Rectal smooth muscle tissue (tissue), 1 donor: ENCODE data around the gene TNIK.

ENCODE experiments used
- H3K27ac ChIP-seq: one replicate; pipeline ENCODE4 v1.7.0; 2013; ENCODE audit warnings: low read depth, low read length, inconsistent platforms
- H3K27me3 ChIP-seq: one replicate; pipeline ENCODE4 v1.7.0; 2013; ENCODE audit warnings: low read length; ENCODE audit not compliant: control insufficient read depth, insufficient read depth
- H3K36me3 ChIP-seq: one replicate; pipeline ENCODE4 v1.7.0; 2013; ENCODE audit warnings: low read length; ENCODE audit not compliant: control insufficient read depth, insufficient read depth
- H3K4me1 ChIP-seq: one replicate; pipeline ENCODE4 v1.7.0; 2013; ENCODE audit warnings: low read length; ENCODE audit not compliant: control insufficient read depth, insufficient read depth
- H3K4me3 ChIP-seq: one replicate; pipeline ENCODE4 v1.7.0; 2013; ENCODE audit warnings: low read length
- H3K9ac ChIP-seq: one replicate; pipeline ENCODE4 v1.7.0; 2013; ENCODE audit warnings: low read length

The TNIK gene

DNA sequence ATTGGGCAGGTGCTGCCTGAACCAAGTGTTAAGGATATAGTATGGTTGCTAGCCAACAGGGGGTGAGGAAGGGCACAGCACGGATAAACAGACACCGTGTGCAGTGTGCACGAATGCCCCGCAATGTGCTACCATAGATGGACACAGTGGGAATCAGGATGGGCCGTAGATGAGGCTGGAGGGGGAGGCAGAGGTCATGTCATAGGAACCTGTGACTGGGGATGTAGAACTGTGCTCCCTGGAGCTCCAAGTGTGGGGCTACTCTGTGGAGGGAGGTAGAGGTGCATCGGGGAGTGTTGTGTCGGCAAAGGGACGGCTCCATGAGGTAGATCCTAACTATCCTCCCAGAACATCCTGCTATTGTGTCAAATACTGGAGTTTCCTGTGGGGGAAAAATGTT, 102.5 kb downstream of the TNIK start:
- Histone ChIP-seq H3K9ac (no peak overlapping the region), H3K4me1 (no peaks in the 10 kb centered on the region), H3K27ac (no peak overlapping the region), H3K27me3 (no peaks in the 10 kb centered on the region), H3K36me3 (no peaks in the 10 kb centered on the region), H3K4me3 (no peak overlapping the region)

DNA sequence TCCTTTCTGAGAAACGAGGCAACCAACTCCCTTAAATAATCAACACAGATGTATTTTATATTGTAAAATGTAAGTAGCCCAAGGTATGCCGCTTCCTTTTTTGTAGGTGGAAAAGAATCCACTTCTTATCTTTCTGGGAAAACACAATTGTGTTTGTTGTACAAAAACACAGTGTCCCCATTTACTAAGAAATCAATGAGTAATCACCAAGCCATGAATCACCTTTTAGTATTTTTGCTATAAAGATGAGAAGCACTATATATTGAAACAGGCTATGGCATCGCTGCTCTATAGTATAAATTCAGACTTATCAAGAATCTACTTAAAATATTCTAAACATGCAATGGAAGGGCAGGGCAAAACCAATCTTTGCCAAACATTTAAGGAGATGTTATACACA, 104.0 kb downstream of the TNIK start:
- Histone ChIP-seq H3K27ac (no peak overlapping the region), H3K36me3 (no peaks in the 10 kb centered on the region), H3K9ac (no peak overlapping the region), H3K4me1 (no peaks in the 10 kb centered on the region), H3K4me3 (no peak overlapping the region), H3K27me3 (no peaks in the 10 kb centered on the region)

DNA sequence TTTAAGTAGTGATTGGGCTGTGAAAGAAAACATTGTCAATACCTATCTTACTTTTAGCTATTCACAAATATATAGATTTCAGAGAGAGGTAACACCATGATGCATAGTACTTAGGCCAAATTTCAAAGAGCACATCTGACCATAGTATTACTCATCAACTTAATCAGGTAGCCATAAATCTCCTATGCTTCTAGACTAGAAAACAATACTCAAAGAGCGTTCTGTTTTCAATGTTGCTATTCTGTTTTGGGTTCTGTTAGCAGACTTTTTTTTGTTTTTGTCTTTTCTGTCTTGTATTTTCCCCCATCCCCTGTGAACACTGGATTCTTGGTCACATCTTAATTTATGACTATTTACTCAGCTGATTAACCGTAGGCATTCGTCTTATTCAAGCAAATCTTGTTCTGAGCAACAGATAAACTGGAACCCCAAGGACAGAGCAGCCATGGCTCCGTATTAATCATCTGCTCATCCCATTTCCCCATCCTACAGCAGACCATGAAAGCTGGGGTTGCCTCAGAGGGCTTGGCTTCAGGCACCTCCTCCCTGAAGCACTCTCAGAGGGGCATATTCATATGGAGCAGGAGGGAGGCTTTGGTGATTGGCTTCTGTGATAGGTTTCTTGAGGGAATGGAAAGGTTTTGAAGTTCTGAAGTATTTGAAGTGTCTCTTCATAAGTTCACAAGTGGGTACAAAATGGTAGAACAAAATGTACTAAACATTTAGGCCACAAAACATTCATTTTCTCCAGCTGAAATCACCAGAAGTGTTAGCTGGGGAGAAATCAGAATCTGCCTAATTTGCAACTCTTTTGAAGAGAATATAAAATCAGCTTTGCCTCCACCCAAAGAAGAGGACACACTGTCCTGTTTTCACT, 105.3 kb downstream of the TNIK start:
- H3K4me3 ChIP-seq = no peak overlapping the region
- no peaks in the 10 kb centered on the region for H3K27me3 ChIP-seq
- H3K36me3 ChIP-seq = no peaks in the 10 kb centered on the region
- no peak overlapping the region for H3K27ac ChIP-seq
- no peaks in the 10 kb centered on the region for H3K4me1 ChIP-seq
- H3K9ac ChIP-seq = no peak overlapping the region

DNA sequence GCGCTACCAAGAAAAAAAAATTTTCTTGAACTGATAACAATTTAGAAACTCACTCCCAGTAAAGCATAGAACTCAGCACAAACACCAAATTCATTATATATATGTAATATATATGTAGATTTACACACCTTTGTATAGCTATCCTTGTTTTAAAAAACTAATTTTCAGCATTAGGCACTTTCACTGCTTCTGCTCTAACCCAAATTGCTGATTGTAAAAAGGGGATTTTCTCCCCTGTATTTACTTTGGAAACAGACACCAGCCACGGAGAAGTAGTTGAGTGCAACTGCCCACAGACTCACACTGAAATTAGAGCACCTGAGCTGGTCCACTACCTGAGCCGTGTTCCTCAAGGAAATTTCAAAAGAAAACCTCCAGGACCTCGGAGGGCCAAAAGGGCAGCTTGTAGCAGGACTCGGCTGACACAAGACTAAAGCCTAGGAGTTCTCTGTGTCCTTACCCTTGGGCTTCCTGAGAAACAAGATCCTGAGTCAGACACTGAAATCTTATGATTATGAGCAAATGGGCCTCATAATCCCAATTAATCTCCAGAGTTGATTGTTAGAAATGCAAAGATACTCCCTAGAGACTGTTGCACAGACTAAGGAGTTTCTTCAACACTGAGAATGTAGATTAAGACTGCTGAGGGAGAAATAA, 106.0 kb downstream of the TNIK start:
- Histone ChIP-seq H3K36me3 (no peaks in the 10 kb centered on the region), H3K27ac (no peak overlapping the region), H3K9ac (no peak overlapping the region), H3K4me1 (no peaks in the 10 kb centered on the region), H3K27me3 (no peaks in the 10 kb centered on the region), H3K4me3 (no peak overlapping the region)

DNA sequence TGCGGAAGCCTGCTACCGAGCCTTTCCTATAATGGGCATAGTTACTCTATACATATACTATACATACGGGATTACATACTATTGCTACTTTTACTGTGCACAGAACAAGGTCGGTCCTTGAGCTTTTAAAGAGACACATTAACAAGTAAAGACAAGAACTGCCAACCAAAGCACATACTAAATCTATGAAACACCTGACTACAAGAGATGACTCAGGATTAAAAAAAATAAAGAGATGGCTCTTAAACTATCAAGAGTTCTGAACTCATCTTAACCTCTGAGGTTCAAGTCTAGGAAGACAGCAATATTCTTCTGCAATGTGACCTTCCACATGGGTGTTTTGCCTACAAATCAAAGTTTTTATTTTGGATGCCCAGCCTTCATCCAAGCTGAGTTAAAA, 106.8 kb downstream of the TNIK start:
- no peak overlapping the region for H3K27ac ChIP-seq
- H3K36me3 ChIP-seq = no peaks in the 10 kb centered on the region
- H3K4me3 ChIP-seq = no peak overlapping the region
- H3K4me1 ChIP-seq = no peaks in the 10 kb centered on the region
- no peaks in the 10 kb centered on the region for H3K27me3 ChIP-seq
- H3K9ac ChIP-seq = no peak overlapping the region

DNA sequence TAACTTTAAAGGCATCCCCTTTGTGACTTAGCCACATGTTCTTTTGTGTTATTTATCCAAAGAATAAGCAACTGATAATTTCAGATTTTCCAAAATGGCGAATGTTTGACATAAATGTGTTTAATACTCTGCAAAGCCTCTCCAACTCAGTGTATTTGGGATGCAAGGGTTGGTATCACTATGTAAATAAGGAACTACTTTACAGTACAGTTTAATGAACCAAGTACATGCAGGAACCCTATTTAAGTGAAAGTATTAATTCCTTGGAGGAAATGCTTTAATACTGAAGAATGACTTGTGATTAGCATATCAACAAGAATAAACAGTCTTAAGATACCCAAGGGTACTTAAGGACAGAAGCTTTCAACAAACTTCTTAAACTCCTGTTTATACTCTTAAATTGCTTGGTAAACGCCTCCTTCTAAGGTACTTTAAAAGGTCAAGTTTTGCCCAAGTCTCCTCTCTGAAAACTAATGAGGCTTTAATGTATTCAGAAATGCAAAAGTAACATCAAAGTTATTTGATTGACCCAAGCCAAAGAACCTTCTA, 107.7 kb downstream of the TNIK start:
- H3K4me3 ChIP-seq = no peak overlapping the region
- H3K27ac ChIP-seq = no peak overlapping the region
- no peaks in the 10 kb centered on the region for H3K27me3 ChIP-seq
- no peaks in the 10 kb centered on the region for H3K36me3 ChIP-seq
- H3K9ac ChIP-seq = no peak overlapping the region
- H3K4me1 ChIP-seq = no peaks in the 10 kb centered on the region

DNA sequence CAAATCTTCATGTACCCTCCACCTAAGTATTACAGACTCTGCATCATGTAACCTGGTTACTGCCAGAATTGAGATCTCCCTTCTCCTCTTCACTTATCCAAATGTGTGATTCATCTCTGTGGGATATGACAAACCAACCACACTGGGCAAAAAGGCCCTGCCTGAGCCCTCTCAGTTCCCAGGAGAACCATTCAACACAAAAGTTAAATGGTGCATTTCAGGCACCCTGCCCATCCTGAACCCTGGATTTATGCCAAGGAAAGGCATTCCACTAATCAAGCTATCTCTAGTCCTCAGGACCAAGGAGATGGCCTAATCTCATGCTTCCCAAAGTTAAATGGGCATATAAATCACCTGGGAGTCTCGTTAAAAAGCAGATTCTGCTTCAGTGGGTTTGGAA, 108.5 kb downstream of the TNIK start:
- Histone ChIP-seq H3K36me3 (no peaks in the 10 kb centered on the region), H3K27me3 (no peaks in the 10 kb centered on the region), H3K9ac (no peak overlapping the region), H3K4me3 (no peak overlapping the region), H3K4me1 (no peaks in the 10 kb centered on the region), H3K27ac (no peak overlapping the region)

DNA sequence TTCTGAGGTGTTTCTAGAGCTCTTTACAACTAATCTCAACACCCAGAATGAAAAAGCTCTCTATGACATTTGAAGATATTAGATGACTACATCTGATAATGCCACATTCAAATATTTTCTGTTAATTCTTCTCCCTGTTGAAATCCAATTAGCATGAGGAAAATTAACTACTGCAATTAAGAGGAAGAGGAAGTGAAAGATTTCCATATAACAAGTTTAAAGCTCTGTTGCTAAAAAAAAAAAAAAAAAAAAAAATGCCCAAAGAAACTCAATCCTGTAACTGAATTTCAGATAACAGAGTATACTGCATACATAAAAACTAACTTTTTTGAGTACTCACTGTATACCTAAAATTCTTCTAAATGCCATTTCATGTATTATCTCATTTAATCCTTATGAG, 109.8 kb downstream of the TNIK start:
- Histone ChIP-seq H3K27ac (no peak overlapping the region), H3K4me1 (no peaks in the 10 kb centered on the region), H3K36me3 (no peaks in the 10 kb centered on the region), H3K4me3 (no peak overlapping the region), H3K27me3 (no peaks in the 10 kb centered on the region), H3K9ac (no peak overlapping the region)

DNA sequence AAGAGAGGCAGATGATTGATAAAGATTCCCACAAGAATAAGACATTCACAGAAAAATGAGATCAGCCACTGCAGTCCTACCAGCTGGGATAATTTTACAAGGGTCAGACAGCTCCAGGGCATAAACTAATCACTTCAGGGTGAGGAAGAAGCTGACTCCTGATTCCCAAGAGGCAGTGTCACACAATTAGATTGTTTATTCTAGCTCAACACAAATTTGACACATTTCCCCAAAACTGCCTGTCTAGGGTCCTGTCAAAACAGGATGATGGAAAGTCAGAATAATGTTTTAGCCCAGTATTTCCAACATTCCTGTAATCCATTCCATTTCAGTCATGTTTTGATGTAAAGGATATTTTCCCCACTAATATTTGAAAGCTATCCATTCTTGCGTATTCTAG, 110.8 kb downstream of the TNIK start:
- Histone ChIP-seq H3K4me1 (no peaks in the 10 kb centered on the region), H3K4me3 (no peak overlapping the region), H3K9ac (no peak overlapping the region), H3K36me3 (no peaks in the 10 kb centered on the region), H3K27ac (no peak overlapping the region), H3K27me3 (no peaks in the 10 kb centered on the region)

DNA sequence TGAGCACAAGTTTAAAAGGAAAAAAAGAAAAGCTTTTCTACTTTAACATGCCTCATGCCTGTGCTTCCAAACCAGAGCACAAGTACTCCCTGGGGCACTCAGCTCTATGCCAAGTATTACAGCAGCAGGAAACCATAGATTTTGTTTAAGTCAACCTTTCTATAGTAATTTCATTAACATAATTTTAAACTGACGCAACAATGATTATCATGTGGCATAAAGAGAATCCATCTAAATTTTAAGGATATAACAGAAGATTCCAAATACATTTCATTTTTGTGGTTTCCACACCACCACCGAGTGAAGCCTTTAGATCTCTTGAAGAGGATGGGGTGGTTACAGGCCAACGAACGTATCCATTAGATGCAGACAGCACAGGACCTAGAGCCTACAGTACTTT, 112.1 kb downstream of the TNIK start:
- Histone ChIP-seq H3K27ac (no peak overlapping the region), H3K4me3 (no peak overlapping the region), H3K27me3 (no peaks in the 10 kb centered on the region), H3K36me3 (no peaks in the 10 kb centered on the region), H3K4me1 (no peaks in the 10 kb centered on the region), H3K9ac (no peak overlapping the region)

DNA sequence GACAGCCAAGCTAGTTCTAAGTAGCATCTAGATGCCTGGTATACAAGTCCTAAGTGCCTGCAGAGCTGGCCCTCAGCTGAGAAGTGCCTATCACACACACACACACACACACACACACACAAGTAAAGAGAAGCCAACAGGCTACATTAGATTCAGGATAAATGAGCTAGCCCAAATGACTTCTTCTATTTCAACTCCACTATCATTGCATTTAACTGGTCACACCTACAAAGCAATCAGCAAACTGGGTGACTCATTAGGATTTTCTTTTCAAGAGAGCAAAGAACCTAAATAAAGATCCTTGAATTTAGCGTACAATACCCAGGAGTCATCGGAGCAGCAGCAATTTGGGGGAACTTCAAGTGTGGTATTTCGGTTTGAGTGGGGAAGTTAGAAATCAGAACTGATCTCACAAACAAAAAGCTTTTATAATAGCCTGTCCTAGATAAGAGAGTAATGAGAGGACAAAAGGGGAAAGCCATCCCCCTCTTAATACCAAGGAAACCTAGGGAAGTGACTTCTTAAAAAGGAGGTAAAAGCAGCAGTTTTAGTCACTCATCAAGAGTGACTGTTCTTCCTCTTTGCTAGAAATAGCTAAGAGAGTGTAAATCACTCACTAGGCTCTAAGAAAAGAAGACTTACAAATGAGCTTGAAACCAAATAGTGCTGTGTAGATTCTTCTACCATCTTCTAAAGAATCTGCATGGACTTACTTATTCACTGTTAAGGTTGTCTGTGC, 112.7 kb downstream of the TNIK start:
- H3K4me3 ChIP-seq = no peak overlapping the region
- no peaks in the 10 kb centered on the region for H3K27me3 ChIP-seq
- H3K27ac ChIP-seq = no peak overlapping the region

DNA sequence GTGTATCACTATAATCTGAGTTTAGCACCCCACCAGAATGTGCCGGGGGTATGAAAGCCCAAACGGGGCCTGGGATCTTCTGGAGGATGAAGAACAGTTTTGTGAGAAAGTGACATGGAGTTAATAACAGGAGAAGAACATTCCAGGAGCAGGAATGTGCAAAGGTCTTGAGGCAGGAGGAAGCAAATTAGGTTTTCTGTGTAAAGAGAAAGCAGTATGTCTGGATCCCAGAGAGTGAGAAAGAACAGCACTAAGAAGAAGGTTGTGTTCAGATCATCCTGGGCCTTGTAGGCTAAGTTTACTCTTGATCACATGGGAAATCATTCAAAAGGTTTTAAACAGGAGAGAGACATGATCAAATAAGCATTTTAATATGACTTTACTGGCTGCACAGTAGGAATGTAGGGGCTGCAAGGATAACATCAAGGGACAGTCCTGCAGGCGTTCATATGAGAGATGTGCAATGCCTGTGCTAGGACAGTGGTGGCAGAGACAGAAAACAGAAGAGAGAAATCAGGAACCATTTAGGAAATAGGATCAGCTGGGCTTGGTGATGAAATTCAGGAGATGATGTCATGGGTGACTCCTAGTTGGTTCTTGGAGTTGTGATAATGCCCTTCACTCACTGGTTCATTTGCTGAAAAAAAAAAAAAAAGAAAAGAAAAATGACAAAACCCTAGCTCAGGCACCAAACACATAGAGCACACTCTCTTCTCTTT, 113.5 kb downstream of the TNIK start:
- no peak overlapping the region for H3K27ac ChIP-seq
- no peaks in the 10 kb centered on the region for H3K27me3 ChIP-seq
- H3K36me3 ChIP-seq = no peaks in the 10 kb centered on the region
- no peak overlapping the region for H3K4me3 ChIP-seq
- no peak overlapping the region for H3K9ac ChIP-seq
- H3K4me1 ChIP-seq = no peaks in the 10 kb centered on the region

More for the DNA sequence above, 112.7 kb downstream of the TNIK start:
- Histone ChIP-seq H3K36me3 (no peaks in the 10 kb centered on the region), H3K4me1 (no peaks in the 10 kb centered on the region), H3K9ac (no peak overlapping the region)
